GM15510 (cell line): ENCODE measurements around the gene STAT6.

Source experiments
- POLR2A ChIP-seq: IDR thresholded peaks from 3 replicates; pipeline ENCODE4 v1.6.1; 2011; ENCODE audit warnings: borderline replicate concordance; ENCODE audit not compliant: insufficient read length; ENCODE audit errors: extremely low read depth

STAT6 gene

DNA sequence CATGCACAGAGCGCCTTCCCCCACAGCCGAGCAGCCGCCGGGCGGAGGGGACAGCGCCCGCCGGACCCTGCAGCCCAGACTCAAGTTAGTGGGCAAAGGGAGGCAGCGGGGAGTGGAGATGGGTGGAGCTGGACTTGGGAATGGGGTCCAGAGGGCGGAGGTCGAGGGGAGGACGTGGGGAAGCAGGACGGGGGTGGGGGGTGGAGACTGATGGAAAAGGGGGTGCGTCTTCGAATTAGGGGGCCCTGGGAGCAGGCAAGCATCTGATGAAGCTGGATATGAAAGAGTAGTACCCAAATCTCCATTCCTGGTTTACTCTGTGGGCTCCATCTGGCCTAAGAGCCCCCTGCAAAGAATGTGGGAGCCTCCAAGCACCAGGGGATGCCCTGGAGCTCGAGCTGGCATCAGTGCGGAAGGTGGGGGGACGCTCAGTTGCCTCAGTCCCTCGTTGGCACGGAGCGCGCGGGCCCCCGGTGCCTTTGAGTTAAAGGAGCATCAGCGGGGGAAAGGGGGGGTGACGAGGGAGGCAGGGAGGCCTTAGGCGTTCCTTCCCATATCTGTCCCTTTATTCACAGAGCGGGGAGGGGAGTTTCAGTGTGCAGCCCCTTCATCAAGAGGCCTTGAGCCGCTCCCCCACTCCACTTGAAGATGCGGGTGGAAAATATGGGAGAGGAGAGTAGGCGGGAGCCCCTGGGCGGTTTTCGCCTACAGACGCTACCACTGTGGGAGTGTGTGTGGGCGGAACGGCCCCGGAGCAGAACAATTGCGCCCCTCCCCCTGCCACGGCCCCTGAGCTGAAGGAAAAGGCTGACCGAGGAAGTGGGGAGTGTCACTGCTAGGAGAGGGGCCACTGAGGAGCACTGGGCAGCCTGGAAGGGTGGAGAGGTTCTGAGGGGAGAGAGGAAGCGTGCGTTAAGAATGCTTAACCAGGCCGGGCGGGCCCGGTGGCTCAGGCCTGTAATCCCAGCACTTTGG lies 21.6 kb downstream of the STAT6 start:
- TF ChIP-seq POLR2A = peak; percentile 28

- peak; percentile 56 for TF ChIP-seq POLR2A
Observed at GRCh38 chr12:57088354-57089270, 22.6 kb downstream of the STAT6 start, which contains the start of gene NAB2. TSS of gene NAB2 (plus strand) at chr12:57089114. CDS start at chr12:57089272, 158 bp downstream.

GRCh38 chr12:57087691-57088353 lies 23.3 kb downstream of the STAT6 start:
- peak; percentile 57 for TF ChIP-seq POLR2A

GRCh38 chr12:57087010-57087690 lies 24.0 kb downstream of the STAT6 start:
- TF ChIP-seq POLR2A = peak; percentile 65

GRCh38 chr12:57086493-57087009 lies 24.6 kb downstream of the STAT6 start:
- TF ChIP-seq POLR2A = no peak

GRCh38 chr12:57085999-57086492 lies 25.1 kb downstream of the STAT6 start:
- TF ChIP-seq POLR2A = peak; percentile 34

DNA sequence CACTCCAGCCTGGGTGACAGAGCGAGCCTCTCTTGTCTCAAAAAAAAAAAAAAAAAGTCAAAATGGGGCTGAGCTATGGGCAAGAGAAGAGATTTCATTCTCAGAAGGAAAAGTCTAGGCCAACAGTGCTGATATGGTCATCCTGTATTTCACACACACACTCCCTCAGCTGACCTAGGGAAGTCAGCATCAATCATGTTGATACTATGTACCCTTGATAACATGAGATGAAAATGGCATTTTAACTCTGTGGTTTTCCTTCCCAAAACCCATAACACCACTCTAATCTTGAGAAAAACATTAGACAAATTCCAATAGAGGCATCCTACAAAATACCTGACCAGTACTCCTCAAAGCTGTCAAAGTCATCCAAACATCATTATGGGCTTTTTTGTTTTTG lies 30.3 kb downstream of the STAT6 start:
- TF ChIP-seq POLR2A = no peak

DNA sequence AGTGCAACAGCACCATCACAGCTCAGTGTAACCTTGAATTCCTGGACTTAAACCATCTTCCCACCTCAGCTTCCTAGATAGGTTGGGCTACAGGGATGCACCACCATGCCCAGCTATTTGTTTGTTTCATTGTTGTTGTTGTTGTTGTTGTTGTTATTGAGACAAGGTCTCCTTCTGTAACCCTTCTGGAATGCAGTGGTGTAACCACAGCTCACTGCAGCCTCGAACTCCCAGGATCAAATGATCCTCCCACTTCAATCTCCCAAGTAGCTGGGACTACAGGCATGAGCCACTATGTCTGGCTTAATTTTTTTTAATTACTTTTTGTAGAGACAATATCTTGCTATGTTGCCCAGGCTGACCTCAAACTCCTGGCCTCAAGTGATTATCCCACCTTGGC lies 31.3 kb downstream of the STAT6 start:
- TF ChIP-seq POLR2A = no peak

DNA sequence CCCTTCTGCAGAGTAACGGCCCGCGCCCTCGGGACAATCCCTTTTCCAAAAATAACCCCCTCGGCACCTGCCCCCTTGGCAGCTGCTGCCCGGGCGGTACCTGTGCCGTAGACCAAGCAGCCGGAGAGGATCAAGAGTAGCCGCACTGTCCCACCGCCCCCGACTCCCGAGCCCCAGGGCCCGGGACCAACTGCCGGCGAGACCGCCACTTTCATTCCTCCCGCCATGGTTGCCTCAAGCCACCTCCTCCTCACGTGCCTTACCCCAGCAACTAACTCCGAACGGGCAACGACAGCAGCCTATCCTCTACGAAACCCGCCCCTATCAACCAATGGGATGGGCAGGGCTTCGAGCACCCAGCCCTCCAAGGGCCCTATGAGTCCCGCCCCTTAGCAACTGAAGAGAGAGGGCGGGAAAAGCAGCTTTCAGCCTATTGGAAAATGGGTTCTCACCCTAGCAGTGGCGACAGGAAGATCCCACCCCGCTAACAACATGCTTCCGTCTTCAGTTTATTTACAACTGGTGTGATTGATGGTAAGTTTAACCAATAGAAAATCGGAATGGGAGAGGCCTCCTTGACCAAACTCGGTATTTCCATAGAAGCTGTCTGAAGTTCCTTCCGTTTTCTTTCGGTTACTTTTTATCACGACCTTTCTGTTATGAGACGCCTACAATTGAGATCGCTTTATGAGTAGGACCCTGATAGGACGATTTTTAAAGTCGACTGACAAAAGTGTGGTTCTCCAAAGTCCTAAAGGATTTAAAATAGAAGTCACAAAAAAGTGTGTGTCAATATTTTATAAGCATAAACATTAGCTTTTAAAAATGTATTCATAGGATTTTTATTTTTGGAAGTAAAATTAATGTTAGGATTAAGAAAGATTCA lies 32.4 kb downstream of the STAT6 start, which contains the start of gene NEMP1:
NEMP1 (minus strand) TSS at position 273 of the 886 bp plus-strand sequence; CDS start at position 227, 46 bp downstream.
- TF ChIP-seq POLR2A = peak; percentile 67

GRCh38 chr12:57072661-57073060 lies 38.5 kb downstream of the STAT6 start:
- TF ChIP-seq POLR2A = no peak

DNA sequence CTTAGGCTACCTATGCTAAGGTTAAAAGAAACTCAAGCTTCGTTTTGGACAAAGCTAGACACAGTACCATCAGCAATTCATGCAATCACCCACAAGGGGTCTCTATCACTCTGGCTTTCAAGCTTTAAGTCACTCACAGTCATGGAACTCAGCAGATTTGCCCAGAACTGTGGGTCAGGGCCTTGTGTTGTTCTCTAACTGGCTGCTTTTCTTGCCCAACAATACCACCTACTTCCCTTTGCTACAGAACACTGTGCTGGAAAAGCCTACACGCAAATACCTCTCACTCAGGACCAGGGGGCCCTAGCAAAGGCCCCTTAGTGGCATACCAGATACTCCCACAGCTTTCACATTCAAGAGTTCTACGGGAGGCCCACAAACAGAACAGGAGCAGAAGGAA lies 41.6 kb downstream of the STAT6 start:
- TF ChIP-seq POLR2A = no peak

- no peak for TF ChIP-seq POLR2A
Observed at GRCh38 chr12:57066245-57066644, 44.9 kb downstream of the STAT6 start.
